GM12801 (cell line): Measurements from ENCODE around the gene CA9.

Source experiments
- CTCF ChIP-seq: IDR thresholded peaks from one replicate; pipeline ENCODE4 v1.5.1; 2011; ENCODE audit warnings: control low read depth; ENCODE audit not compliant: insufficient read length; ENCODE audit errors: extremely low read depth

The CA9 gene

GRCh38 chr9:35706951-35707350, 33.2 kb downstream of the CA9 start:
- TF ChIP-seq CTCF, result no peak

GRCh38 chr9:35708146-35708545, 34.4 kb downstream of the CA9 start:
- no peak for TF ChIP-seq CTCF

- TF ChIP-seq CTCF, result no peak
These were observed 37.2 kb downstream of the CA9 start for GRCh38 chr9:35710818-35711500.

GRCh38 chr9:35711501-35712428, 38.0 kb downstream of the CA9 start:
- TF ChIP-seq CTCF, result no peak

GRCh38 chr9:35712762-35713400, 39.2 kb downstream of the CA9 start:
- no peak for TF ChIP-seq CTCF

- TF ChIP-seq CTCF, result no peak
These were observed 39.9 kb downstream of the CA9 start for GRCh38 chr9:35713578-35713977.

GRCh38 chr9:35714123-35714522, 40.4 kb downstream of the CA9 start:
- no peak for TF ChIP-seq CTCF
